Epidermal melanocyte (primary cell): ENCODE measurements around the gene SEMA3G.

Experiments used
- DNase-seq: peaks from one replicate; pipeline ENCODE4 v3.0.0; 2011; ENCODE audit warnings: low spot score; ENCODE audit not compliant: insufficient read length

Gene SEMA3G

DNA sequence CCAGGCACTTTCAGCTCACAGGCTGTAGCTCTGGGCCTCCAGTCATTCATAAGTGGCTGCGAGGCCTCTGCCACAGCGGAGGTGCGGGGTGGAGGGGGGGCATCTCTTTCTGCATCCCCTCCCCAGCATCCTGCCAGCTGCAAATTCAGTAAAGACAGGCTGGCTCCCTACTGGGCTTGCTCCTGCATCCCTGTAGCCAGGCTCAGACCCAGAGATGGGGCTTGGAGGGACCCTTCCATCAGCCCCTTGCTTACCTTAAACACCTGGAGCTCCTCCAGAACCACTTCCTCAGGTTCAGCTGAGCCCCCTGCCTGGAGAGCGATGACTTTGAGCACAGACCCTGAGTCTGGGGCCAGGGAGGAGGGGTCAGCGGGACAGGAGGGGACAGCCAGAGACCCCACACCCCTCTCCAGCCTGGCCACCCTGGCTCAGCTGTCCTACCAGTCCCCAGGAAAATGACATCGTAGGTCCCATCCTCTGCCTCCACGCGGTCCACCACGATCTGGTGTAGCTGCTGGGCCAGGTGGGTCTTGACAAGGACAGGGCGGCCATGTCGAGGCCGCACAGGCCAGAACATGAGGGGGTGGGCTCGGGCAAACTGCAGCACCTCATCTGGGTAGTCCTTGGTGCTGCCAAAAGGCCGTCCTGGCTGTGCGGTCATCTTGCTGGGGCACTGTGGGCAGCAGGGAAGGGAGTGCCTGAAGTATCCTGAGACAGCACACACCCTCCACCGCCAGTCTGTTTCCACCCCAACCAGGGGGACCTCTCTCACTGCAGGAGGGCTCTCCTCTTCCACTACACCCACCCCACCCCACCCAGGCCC is 5.3 kb downstream of the SEMA3G start:
- DNase-seq: no peak

- no peak for DNase-seq
These were observed 6.1 kb downstream of the SEMA3G start for GRCh38 chr3:52438579-52439425.

GRCh38 chr3:52438104-52438376 is 6.9 kb downstream of the SEMA3G start:
- DNase-seq: no peak

- no peak for DNase-seq
These were observed 7.4 kb downstream of the SEMA3G start for GRCh38 chr3:52437326-52438103.

DNA sequence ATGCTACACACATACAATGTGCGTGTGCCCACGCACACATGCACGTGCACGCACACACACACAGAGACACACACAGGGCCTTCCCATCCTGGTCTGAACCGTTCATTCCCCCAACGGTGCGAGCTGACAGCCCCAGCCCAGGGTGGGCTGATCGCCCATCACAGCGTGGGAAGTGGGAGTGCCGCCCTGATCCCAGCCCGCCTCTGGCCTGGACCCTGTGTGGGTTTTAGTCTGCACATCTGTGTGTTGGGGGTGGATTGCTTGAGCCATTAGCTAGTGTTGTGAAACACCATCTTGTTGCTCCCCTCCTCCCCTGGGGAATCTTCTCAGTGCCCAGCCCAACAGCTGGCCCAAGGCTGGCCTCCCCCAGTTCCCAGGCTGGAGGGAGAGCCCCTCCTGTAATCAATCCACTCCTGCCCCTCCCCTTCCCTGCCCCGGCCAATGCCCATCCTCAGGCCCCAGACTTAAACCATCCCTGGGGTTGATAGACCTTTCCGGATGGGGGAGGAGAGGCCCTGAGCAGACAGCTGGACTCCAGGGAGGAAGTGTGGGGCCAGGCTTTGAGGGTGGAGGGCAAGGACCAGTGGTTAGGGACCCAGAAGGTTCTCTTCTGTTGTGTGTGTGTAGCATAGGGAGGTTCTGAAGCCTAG is 8.3 kb downstream of the SEMA3G start:
- DNase-seq: peak; percentile 37

DNA sequence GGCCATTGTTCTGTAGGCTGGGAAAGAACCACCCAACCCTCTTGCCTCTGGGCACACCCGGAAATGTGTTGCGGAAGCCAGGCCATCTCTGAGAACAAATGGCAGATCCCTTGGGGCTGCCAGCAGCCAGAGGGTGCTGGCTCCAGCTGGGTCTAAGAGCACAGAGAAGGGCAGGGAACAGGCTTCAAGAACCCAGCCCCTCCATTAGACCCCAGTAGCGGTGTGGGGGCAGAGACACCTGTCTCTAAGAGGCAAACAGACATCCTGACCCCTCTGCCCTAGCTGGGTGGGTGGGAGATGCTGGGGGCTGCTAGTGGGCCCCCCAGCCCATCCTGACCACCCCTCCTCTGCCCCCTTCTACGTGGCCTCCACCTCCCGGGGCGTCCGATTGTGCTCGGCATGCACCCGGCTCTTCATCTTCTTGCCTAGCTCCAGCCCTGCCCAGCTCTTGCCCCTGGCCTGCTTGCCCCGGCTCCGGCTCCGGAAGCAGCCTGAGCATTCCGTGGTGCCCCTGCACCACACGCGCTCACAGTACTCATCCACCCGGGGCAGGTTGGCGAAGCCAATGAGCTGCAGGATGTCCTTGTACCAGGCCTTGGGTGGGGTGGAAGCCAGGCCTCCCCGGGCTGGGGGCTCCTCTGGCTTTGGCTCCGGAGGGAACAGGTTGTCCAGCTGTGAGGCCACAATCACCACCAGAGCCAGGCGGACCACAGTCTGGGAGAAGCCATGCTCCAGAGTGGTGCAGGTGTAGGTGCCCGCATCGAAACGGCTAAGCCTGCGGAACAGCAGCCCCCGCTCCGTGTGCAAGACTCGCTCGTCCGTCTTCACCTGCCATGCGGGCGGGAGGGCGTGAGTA is 9.4 kb downstream of the SEMA3G start:
- DNase-seq: no peak

GRCh38 chr3:52434491-52435115 is 10.3 kb downstream of the SEMA3G start:
- no peak for DNase-seq

DNA sequence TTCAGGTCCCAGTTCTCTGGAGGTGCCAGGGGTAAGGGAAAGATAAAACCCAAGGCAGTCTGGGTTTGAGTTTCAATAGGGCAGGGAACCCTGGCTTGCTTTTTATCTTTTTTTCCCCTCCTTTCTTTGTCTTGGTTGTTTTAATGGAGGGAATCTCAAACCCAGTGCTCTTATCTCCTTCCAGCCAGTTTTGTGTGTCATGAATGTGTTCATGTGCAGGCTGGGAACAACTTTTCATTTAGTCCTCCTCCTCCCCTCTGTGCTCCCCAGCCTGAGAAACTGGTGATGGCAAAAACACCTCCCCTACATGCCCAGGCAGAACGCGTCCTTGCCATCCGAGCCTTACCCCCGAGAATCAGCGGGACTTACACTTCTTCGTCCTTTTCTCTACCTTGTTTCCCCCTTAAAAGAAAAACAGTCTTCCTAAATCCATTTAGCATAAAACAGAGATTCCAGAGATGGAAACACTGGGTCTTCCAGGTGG is 10.9 kb downstream of the SEMA3G start:
- DNase-seq: no peak

GRCh38 chr3:52433328-52433995 is 11.4 kb downstream of the SEMA3G start:
- DNase-seq: no peak

DNA sequence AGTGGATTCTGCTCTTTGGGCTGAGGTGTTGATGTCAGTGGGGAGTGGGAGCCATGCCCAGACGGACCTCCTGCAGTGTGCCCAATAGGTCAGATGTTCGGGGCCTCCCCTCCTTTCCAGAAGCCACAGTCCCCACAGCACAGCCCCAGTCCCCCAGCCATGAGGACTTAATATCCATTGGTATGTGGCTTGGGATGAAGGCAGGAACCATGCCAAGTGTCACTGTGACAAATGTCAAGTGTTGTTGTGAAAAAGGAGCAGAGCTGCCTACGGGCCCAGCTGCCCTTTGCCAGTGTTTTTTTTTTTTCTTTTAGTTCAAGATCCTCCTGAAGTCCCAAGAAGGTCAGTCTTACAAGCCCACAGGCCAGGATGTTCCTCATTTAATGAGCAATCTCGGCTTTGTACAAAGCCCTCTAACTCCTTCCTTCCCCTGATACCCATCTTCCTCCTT is 12.2 kb downstream of the SEMA3G start:
- no peak for DNase-seq

DNA sequence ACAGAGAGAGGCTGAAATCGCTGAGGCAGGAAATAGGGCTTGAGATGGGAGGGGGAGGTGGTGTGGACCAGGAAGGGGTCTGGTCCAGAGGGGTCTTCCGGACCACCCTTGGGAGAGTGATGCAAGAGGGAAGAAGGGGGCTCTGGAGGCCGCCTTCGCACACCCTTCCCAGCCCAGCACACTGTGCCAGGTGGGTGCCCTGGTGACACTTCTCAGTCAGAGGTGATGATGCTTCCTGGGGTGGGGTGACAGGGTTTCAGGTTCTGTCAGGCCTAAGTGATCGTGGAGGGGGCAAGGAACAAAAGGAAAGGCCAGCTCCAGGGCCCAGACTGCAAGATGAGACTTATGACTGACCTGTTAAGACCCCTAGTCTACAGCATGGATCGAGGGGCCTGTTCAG is 12.7 kb downstream of the SEMA3G start:
- no peak for DNase-seq

DNA sequence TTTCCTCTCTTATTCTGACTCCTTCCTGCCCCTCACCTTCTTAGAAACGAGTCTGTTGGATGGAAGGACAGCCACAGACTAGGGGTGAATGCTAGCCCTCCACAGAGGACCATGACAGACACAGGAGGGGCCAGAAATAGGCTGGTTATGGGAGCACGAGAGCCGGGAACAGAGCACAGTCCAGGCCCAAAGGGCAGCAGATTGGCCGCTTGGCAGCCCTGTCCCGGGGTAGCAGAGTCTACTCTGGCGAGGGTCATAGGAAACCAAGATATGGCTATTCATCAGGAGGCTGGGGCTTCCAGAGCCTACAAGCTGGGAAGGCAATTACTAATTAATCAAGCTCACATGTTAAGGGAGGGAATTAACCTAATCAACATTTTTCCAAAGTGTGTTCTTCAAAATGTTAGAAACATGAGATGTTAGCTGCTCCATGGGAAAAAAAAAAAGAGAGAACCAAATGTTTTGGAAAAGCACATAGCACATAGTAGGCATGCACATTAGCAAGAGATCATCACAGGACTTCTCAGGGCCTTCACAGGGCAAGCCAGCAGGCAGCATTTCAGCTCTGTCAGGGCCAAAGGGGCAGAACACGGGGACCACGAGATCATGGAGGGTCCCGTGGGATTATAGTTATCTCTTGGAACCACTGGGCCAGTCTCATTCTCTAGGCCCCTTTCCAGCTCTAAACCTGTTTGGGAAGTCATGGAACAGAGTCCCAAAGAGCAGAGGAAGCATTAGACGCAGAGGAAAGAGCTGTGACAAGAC is 13.3 kb downstream of the SEMA3G start:
- DNase-seq: no peak

- no peak for DNase-seq
These were observed 14.5 kb downstream of the SEMA3G start for GRCh38 chr3:52430416-52430810.

- no peak for DNase-seq
These were observed 15.0 kb downstream of the SEMA3G start for GRCh38 chr3:52429779-52430415.

DNA sequence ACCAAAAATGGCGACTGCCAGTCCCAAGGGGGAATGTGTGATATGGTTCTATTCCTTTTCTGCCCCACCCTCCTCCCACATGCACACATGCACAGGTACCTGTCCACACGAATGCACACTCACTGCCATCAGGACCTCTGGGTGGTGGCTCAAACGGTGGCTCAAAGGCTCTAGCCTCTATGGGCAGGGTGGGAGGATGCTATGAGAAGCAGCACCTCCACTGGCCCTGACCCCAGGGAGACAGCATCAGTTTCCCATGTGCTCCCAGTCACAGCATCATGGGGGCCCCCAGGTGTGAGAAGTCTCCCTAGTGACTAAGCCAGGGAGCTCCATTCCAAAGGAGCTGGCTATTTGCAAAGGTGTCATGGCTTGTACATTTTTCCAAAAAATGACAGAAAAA is 15.9 kb downstream of the SEMA3G start:
- DNase-seq: no peak

DNA sequence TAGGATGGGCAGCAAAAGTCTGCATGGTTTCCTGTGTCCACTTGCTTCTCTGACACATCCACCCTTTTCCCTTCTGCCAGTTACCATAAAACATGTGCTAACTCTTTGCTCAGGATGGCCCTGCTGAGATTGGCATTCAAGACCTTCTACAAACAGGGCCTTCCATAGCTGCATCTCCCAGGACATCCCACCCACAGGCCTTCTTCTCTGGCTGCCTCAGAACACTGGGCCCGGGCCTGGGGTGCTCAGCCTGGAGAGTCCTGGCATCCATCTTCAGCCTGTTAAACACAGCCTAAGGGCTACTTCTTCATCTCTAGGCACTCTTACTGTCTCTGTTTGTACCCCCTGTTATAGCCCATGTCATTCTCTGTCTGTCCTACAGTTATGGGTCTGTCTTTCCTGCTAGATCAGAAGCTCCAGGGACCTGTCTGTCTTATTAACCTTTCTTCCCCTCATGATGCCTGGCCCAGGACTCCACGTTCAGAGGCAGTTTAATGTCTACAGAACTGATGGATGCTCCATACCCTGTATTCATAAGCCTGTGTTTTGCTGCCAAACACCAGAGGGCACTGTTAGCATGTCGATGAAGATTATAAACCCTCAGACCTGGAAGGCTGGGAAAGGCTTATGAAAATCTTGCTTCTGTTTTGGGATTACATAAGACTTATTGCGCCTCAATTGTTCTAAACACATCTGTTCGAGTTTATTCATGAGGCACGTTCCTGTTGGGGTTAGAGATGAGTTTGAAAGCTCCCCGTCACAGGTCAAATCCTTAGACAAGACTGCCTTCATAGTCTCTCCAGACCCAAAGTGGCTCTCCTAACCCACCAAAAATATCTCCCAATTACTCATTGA is 16.5 kb downstream of the SEMA3G start:
- DNase-seq: peak; percentile 83

DNA sequence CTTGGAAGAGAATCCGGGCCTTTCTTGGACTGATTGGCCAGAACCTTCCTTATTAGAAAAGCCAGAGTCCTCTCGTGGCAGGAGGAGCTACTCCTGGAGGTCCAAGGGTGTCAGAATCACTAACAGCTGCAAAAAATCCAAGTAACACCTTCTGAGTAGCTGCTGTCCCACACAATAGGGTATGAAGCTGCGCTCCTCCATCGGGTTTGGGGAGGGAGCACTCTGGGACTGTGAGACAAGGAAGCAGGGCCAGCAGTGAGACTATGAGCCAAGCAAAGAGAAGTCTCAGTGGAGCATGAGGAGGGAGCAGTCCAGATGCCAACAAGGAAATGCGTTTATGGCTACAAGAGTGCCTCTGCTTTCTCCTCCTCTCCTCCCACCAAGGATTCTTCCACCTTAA is 21.7 kb downstream of the SEMA3G start:
- DNase-seq: no peak
